GM12873 (cell line): ENCODE data around the gene CSRNP3.

Source experiments
- TF ChIP-seq, protein P1 (sequence below): IDR thresholded peaks from 2 replicates; pipeline ENCODE4 v1.5.1; 2012; ENCODE audit warnings: low read depth, mild to moderate bottlenecking, moderate library complexity, low read length, control low read depth; ENCODE audit not compliant: insufficient read depth; ENCODE audit errors: missing control alignments

The CSRNP3 gene

DNA sequence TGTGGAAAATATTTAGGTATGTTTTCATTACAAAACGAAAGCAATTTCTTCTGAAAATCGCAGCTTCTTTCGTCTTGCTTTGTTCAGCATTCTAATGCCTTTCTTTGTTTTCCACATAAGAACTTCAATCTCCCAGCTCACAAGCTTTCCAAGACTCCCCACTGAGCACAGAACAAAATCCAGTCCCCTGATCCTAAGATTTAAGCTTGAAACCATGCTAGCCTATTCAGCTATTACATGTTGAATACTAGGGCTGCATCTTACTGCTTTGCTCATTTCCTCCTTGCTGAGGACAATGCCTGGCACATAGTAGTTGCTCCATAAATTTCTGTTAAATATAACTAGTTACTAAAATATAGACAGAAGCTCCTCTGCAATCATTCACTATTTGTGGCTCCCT is 163.9 kb downstream of the CSRNP3 start:
- TF ChIP-seq, protein P1, sequence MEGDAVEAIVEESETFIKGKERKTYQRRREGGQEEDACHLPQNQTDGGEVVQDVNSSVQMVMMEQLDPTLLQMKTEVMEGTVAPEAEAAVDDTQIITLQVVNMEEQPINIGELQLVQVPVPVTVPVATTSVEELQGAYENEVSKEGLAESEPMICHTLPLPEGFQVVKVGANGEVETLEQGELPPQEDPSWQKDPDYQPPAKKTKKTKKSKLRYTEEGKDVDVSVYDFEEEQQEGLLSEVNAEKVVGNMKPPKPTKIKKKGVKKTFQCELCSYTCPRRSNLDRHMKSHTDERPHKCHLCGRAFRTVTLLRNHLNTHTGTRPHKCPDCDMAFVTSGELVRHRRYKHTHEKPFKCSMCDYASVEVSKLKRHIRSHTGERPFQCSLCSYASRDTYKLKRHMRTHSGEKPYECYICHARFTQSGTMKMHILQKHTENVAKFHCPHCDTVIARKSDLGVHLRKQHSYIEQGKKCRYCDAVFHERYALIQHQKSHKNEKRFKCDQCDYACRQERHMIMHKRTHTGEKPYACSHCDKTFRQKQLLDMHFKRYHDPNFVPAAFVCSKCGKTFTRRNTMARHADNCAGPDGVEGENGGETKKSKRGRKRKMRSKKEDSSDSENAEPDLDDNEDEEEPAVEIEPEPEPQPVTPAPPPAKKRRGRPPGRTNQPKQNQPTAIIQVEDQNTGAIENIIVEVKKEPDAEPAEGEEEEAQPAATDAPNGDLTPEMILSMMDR: no peak

DNA sequence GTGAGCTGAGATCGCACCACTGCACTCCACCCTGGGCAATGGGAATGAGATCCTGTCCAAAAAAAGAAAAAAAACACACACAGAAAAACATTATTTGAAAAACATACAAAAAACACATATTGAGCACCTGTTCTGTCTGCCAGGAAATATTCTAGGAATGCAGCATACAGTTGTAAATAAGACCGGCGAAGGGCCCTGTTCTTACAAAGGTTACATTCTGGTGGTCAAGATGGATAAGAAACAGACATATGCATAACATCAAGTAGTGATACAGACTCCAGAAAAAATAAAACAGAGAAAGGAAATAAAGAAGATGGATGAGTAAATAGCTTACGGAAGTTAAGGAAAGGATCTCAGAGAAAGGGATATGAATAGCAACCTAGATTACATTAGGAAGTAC is 164.8 kb downstream of the CSRNP3 start:
- TF ChIP-seq, protein P1: no peak

DNA sequence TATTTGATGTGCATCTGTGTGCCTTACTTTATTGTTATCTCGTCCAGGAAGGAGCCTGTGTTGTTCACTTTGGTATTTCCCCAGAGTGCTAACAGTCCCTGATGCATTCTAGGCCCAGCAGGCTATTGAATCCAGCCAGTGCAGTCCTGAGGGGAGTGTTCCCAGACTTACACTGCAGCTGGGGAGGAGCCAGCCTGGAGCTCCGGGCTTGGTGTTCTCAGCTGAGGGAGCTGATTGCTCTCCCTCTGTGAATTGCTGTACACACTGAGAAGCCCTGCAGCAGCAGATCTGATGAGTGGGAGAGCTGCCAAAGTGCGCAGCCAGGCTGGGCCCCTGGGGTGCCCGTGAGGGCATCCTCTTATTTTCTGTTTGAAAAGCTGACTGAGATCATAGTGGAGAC is 165.4 kb downstream of the CSRNP3 start:
- TF ChIP-seq, protein P1: no peak

DNA sequence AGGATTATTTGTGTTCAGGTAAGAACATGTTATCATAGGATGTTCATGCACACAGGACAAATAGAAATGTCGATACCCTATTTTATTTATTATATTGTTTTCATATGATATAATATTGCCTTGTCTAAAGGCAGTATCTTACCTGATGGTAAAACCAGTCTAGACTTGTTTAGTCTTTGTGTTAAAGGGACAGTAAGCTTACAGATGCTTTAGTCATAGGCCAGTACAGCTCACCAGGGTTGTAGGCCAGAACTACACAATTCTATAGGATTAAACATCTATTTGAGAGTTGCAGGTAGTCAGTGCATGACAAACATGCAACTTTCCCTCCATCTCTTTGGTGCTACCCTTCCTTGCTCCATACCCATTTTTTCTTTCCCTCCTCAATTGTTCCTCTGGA is 166.0 kb downstream of the CSRNP3 start:
- TF ChIP-seq, protein P1: no peak

DNA sequence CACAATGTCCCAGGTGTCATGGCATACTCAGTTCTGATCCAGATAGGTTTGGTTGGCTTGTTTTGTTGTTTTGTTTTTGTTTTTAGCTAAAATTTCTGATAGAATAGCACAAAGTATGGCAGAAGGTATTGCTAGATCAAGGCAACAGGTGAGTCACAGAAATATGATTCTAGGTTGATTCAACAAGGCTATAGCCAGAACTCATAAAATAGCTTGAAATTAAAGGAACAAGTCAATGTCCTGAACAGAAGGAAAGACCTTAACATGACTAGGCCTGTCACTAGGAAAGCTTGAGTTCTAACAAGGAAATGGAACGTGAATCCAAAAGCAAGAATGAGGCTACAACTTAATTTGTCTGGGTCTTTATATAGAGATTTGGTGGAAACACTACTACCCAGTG is 167.5 kb downstream of the CSRNP3 start:
- TF ChIP-seq, protein P1: no peak

DNA sequence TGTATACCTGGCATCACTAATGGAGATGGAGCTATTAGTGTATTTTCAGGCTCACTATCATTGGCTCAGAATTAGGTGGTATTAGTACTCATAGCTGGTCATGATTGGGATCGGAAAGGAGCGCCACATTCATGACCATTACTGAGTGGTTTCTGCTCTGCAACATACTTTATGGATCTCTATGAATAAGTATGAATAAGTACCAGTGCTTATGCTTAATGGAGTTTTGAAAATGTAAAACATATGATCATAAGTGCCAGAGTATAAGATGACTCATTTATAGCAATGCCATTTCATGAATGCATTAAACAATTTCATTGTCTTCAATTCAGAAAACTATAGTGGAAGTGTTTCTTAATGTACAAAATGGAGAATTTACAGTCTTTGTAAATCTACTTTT is 167.9 kb downstream of the CSRNP3 start:
- TF ChIP-seq, protein P1: no peak

DNA sequence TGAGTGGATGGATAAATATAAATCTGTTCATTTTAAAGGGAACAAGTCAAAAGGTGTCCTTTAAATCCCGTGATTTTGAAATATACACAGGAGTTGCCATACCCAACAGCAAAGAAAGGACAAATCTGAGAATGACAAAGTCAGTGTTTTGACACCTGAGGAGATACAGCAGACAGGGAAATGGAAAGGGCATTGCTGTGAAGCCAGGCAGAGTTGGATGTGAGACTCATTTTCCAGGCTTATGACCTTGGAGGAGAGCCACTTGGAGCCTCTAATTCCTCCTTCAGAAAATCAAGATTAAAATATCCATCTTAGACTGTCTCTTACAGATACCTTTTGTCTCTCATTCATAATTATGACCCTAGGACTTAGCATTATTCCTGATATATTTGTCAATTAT is 170.0 kb downstream of the CSRNP3 start:
- TF ChIP-seq, protein P1: no peak

DNA sequence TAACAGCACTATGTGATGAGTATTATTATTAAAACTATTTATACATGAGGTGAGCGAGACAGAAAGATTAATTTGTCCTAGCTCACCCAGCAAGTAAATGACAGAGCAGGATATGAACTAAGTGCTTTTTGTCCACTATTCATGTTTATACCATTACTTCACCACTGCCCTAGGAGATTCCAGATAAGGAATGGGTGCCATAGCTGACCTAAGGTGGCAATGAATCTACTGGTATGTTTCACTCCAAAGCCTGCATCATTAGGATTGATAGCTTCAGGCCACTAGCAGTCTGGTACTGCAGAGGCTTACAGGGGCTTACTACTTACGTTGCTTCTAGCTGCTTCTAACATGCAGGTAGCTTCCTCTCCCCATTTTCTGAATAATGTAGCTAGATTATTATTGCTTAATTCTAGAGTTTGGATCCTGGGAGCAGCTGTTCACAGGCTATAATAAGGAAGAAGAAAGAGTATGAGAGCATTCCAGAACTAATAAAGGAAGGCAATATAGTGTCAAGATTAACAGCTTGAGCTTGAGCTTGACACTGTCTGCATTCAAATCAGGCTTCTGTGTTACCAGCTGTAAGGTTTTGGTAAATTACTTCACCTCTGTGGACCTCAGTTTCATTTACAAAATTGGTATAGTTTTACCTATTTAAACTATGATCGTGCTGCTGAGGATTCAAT is 170.9 kb downstream of the CSRNP3 start:
- TF ChIP-seq, protein P1: no peak
